ENCODE data around the gene TMC2.

The TMC2 gene

GRCh38 chr20:2518096-2518495 lies 18.3 kb upstream of the TMC2 start:
- TF ChIP-seq, protein P1, sequence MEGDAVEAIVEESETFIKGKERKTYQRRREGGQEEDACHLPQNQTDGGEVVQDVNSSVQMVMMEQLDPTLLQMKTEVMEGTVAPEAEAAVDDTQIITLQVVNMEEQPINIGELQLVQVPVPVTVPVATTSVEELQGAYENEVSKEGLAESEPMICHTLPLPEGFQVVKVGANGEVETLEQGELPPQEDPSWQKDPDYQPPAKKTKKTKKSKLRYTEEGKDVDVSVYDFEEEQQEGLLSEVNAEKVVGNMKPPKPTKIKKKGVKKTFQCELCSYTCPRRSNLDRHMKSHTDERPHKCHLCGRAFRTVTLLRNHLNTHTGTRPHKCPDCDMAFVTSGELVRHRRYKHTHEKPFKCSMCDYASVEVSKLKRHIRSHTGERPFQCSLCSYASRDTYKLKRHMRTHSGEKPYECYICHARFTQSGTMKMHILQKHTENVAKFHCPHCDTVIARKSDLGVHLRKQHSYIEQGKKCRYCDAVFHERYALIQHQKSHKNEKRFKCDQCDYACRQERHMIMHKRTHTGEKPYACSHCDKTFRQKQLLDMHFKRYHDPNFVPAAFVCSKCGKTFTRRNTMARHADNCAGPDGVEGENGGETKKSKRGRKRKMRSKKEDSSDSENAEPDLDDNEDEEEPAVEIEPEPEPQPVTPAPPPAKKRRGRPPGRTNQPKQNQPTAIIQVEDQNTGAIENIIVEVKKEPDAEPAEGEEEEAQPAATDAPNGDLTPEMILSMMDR (IDR thresholded peaks at IDR 0.05; ENCODE audit: insufficient read depth, low read length, poor library complexity, severe bottlenecking): no peak
- TF ChIP-seq EZH2phosphoT487 (conservative IDR thresholded peaks at IDR 0.05; ENCODE audit: low read length): no peak
- no peaks in the 10 kb centered on the region for H3K27me3 ChIP-seq (ENCODE audit: low read length)
- H4K20me1 ChIP-seq (ENCODE audit: low read depth, low read length): no peaks in the 10 kb centered on the region
- H3F3A ChIP-seq (ENCODE audit: insufficient read depth): no peaks in the 10 kb centered on the region
- no peak overlapping the region for H2AFZ ChIP-seq (ENCODE audit: low read depth, low read length, severe bottlenecking)
- no peak overlapping the region for H3K4me2 ChIP-seq (ENCODE audit: low read depth, low read length, poor library complexity, severe bottlenecking)
- H3K27ac ChIP-seq (ENCODE audit: low read depth, low read length): no peak overlapping the region
- H3K4me3 ChIP-seq (ENCODE audit: insufficient read depth, low read length, poor library complexity, severe bottlenecking): no peak overlapping the region
- H3K9me2 ChIP-seq (replicated peaks; ENCODE audit: insufficient read depth, low read length): no peaks in the 10 kb centered on the region
- no peak overlapping the region for H3K9ac ChIP-seq (ENCODE audit: low read length)
- no peaks in the 10 kb centered on the region for H3K9me3 ChIP-seq (ENCODE audit: insufficient read depth, low read length)
- H3K79me2 ChIP-seq (ENCODE audit: insufficient read depth, low read length): no peaks in the 10 kb centered on the region
- no peaks in the 10 kb centered on the region for H3K36me3 ChIP-seq (ENCODE audit: low read length)

GRCh38 chr20:2518558-2518957 lies 17.8 kb upstream of the TMC2 start:
- Histone ChIP-seq H3K9me2 (replicated peaks; ENCODE audit: insufficient read depth, low read length) (no peaks in the 10 kb centered on the region), H3K27ac (ENCODE audit: low read depth, low read length) (no peak overlapping the region), H3F3A (ENCODE audit: insufficient read depth) (no peaks in the 10 kb centered on the region), H2AFZ (ENCODE audit: low read depth, low read length, severe bottlenecking) (no peak overlapping the region), H3K4me3 (ENCODE audit: insufficient read depth, low read length, poor library complexity, severe bottlenecking) (no peak overlapping the region), H3K27me3 (ENCODE audit: low read length) (no peaks in the 10 kb centered on the region), H3K36me3 (ENCODE audit: low read length) (no peaks in the 10 kb centered on the region), H3K9me3 (ENCODE audit: insufficient read depth, low read length) (no peaks in the 10 kb centered on the region), H3K4me2 (ENCODE audit: low read depth, low read length, poor library complexity, severe bottlenecking) (no peak overlapping the region), H4K20me1 (ENCODE audit: low read depth, low read length) (no peaks in the 10 kb centered on the region), H3K9ac (ENCODE audit: low read length) (no peak overlapping the region), H3K79me2 (ENCODE audit: insufficient read depth, low read length) (no peaks in the 10 kb centered on the region)
- TF ChIP-seq EZH2phosphoT487 (conservative IDR thresholded peaks at IDR 0.05; ENCODE audit: low read length): no peak
- TF ChIP-seq, protein P1 (IDR thresholded peaks at IDR 0.05; ENCODE audit: insufficient read depth, low read length, poor library complexity, severe bottlenecking): no peak

DNA sequence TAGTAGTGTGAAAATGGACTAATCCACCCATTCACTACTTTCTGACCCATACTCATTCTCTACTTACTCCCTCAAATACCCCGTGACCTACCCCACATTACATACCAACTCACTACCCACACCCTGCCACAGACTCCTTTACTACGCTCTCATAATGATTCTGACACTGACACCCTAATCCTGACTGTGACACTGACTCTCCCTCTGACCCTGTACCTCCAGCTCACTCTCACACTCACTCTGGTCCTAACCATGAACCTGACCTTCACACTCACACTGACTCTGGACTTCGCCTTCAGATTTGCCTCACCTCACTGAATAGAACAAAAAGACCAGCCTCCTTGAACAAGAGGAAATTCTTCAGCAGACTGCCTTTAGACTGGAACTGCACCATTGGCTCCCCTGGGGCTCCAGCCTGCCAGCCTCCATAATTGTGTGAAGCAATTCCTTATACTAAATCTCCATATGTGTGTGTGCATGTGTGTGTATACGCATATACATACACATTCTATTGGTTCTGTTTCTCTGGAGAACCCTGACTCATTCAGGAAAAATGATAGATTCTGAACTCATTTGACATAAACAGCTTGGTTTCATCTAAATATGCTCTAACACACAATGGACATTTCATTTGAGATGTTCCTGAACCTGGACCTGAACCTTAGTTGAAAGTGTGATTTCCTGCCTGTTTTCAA lies 17.1 kb upstream of the TMC2 start:
- Histone ChIP-seq H3K9ac (ENCODE audit: low read length) (no peak overlapping the region), H3K9me3 (ENCODE audit: insufficient read depth, low read length) (no peaks in the 10 kb centered on the region), H3K4me3 (ENCODE audit: insufficient read depth, low read length, poor library complexity, severe bottlenecking) (no peak overlapping the region), H3K36me3 (ENCODE audit: low read length) (no peaks in the 10 kb centered on the region), H3K9me2 (replicated peaks; ENCODE audit: insufficient read depth, low read length) (no peaks in the 10 kb centered on the region), H3K27ac (ENCODE audit: low read depth, low read length) (no peak overlapping the region), H4K20me1 (ENCODE audit: low read depth, low read length) (no peaks in the 10 kb centered on the region), H3K27me3 (ENCODE audit: low read length) (no peaks in the 10 kb centered on the region), H3K4me2 (ENCODE audit: low read depth, low read length, poor library complexity, severe bottlenecking) (no peak overlapping the region), H3K79me2 (ENCODE audit: insufficient read depth, low read length) (no peaks in the 10 kb centered on the region), H2AFZ (ENCODE audit: low read depth, low read length, severe bottlenecking) (no peak overlapping the region), H3F3A (ENCODE audit: insufficient read depth) (no peaks in the 10 kb centered on the region)
- TF ChIP-seq, protein P1 (IDR thresholded peaks at IDR 0.05; ENCODE audit: insufficient read depth, low read length, poor library complexity, severe bottlenecking): no peak
- no peak for TF ChIP-seq EZH2phosphoT487 (conservative IDR thresholded peaks at IDR 0.05; ENCODE audit: low read length)
